H1 (cell line): ENCODE data around the gene KRT7. TPM values are rescaled to one million over a fixed set of nuclear protein-coding genes. Genes with fewer than 3 reads are reported as not detected.

Source experiments
- CTCF ChIA-PET: fragments of 300-600 bp; sonication (Branson Sonifier 250); formaldehyde crosslinking; loops from one replicate; lab custom pipeline; 2021; ENCODE audit not compliant: partially characterized antibody; lab: Charles Lee
- POLR2A ChIA-PET: fragments of 300-600 bp; sonication (Branson Sonifier 250); formaldehyde crosslinking; loops from one replicate; lab custom pipeline; 2021; ENCODE audit warnings: inconsistent platforms; ENCODE audit not compliant: partially characterized antibody; lab: Charles Lee
- DNase-seq, 2 experiments: peaks; one replicate each; pipeline versions ENCODE4 v3.0.0 to v3.0.0-alpha.2; 2010 to 2022; ENCODE audit warnings: low spot score in 2 of 2, low read depth in 1 of 2, mixed read lengths in 1 of 2
- FAIRE-seq: peaks from 2 replicates; lab custom pipeline; 2011; peaks lifted over from hg19 to GRCh38; lab: Jason Lieb, UNC
- H2AFZ ChIP-seq: 2 replicates; pipeline ENCODE4 v1.8.1; 2012; ENCODE audit warnings: low read length, inconsistent platforms
- H2AK5ac ChIP-seq: 2 replicates; pipeline ENCODE4 v1.6.1; 2013; ENCODE audit warnings: low read depth, low read length
- H2BK120ac ChIP-seq: replicated peaks from 2 replicates; pipeline ENCODE3; 2013; ENCODE audit warnings: low read depth, low read length, inconsistent platforms
- H2BK12ac ChIP-seq: 2 replicates; pipeline ENCODE4 v1.6.1; 2013; ENCODE audit warnings: low read depth, low read length
- H2BK15ac ChIP-seq: 2 replicates; pipeline ENCODE4 v1.6.1; 2013; ENCODE audit warnings: low read length
- H2BK20ac ChIP-seq: 2 replicates; pipeline ENCODE4 v1.6.1; 2013; ENCODE audit warnings: low read length
- H2BK5ac ChIP-seq: 2 replicates; pipeline ENCODE4 v1.6.1; 2013; ENCODE audit warnings: low read depth, low read length
- H3K14ac ChIP-seq: 2 replicates; pipeline ENCODE4 v1.6.1; 2013; ENCODE audit warnings: inconsistent platforms; ENCODE audit not compliant: insufficient read length
- H3K18ac ChIP-seq: 2 replicates; pipeline ENCODE4 v1.6.1; 2013; ENCODE audit warnings: low read length; ENCODE audit errors: extremely low read depth
- H3K23ac ChIP-seq: 2 replicates; pipeline ENCODE4 v1.6.1; 2013; ENCODE audit warnings: inconsistent platforms; ENCODE audit not compliant: insufficient read length
- H3K23me2 ChIP-seq: 2 replicates; pipeline ENCODE4 v1.6.1; 2013; ENCODE audit warnings: low read depth, low read length
- H3K27ac ChIP-seq: 2 replicates; pipeline ENCODE4 v1.6.1; 2011; ENCODE audit warnings: low read depth, low read length, inconsistent platforms
- H3K27me3 ChIP-seq, 4 experiments: replicated peaks in 1 of 4; 1 replicate in 1 of 4; 2 replicates in 3 of 4; pipeline versions ENCODE4 v1.6.1 to v1.8.1; 2011 to 2013; ENCODE audit warnings: low read length in 3 of 4, mild to moderate bottlenecking in 3 of 4, inconsistent platforms in 2 of 4, mixed read lengths in 2 of 4, moderate library complexity in 1 of 4; ENCODE audit not compliant: control insufficient read depth in 3 of 4, insufficient read depth in 3 of 4; ENCODE audit errors: extremely low read depth in 1 of 4
- H3K36me3 ChIP-seq, 4 experiments: 2 replicates each; pipeline versions ENCODE4 v1.6.1 to v1.8.1; 2011 to 2013; ENCODE audit warnings: mild to moderate bottlenecking in 4 of 4, low read length in 3 of 4, moderate library complexity in 2 of 4, control low read depth in 1 of 4, inconsistent platforms in 1 of 4; ENCODE audit not compliant: insufficient read depth in 4 of 4, control insufficient read depth in 2 of 4
- H3K4ac ChIP-seq: replicated peaks from 2 replicates; pipeline ENCODE3; 2013; ENCODE audit warnings: low read length, low read depth, mixed read lengths, inconsistent platforms; ENCODE audit not compliant: insufficient read length
- H3K4me1 ChIP-seq, 4 experiments: replicated peaks in 1 of 4; 1 replicate in 1 of 4; 2 replicates in 3 of 4; pipeline versions ENCODE4 v1.6.1 to v1.8.1; 2011 to 2013; ENCODE audit warnings: low read length in 3 of 4, inconsistent platforms in 2 of 4, mixed read lengths in 1 of 4; ENCODE audit not compliant: insufficient read depth in 4 of 4, control insufficient read depth in 3 of 4
- H3K4me2 ChIP-seq, 2 experiments: 2 replicates each; pipeline versions ENCODE4 v1.6.1 to v1.8.1; 2011 to 2013; ENCODE audit warnings: low read depth in 2 of 2, low read length in 2 of 2, control low read depth in 1 of 2, inconsistent platforms in 1 of 2, mild to moderate bottlenecking in 1 of 2; ENCODE audit not compliant: insufficient read depth in 1 of 2
- H3K4me3 ChIP-seq, 4 experiments: fragments of 200-600, 300-600 bp in 1 of 4; sonication (generic), shearing (Covaris generic), sonication (Bioruptor Twin) in 1 of 4; 2 replicates each; pipeline versions ENCODE4 v1.5.1 to v1.8.1; 2011 to 2016; ENCODE audit warnings: low read length in 4 of 4, low read depth in 3 of 4, control low read depth in 2 of 4, inconsistent platforms in 2 of 4, mild to moderate bottlenecking in 2 of 4, mixed read lengths in 1 of 4, moderate library complexity in 1 of 4; ENCODE audit not compliant: insufficient read depth in 2 of 4; ENCODE audit errors: extremely low read depth in 1 of 4
- H3K56ac ChIP-seq: replicated peaks from 2 replicates; pipeline ENCODE3; 2013; ENCODE audit warnings: low read depth, mild to moderate bottlenecking, mixed read lengths, low read length, inconsistent platforms; ENCODE audit not compliant: insufficient read length
- H3K79me1 ChIP-seq: 2 replicates; pipeline ENCODE4 v1.6.1; 2013; ENCODE audit warnings: low read depth, low read length, control low read depth
- H3K79me2 ChIP-seq, 2 experiments: 2 replicates each; pipeline versions ENCODE4 v1.6.1 to v1.8.1; 2012 to 2013; ENCODE audit warnings: low read length in 2 of 2, mild to moderate bottlenecking in 2 of 2, inconsistent platforms in 1 of 2; ENCODE audit not compliant: insufficient read depth in 2 of 2, control insufficient read depth in 1 of 2
- H3K9ac ChIP-seq, 4 experiments: replicated peaks in 1 of 4; 1 replicate in 1 of 4; 2 replicates in 3 of 4; pipeline versions ENCODE4 v1.6.1 to v1.8.1; 2011 to 2013; ENCODE audit warnings: low read depth in 3 of 4, low read length in 3 of 4, control low read depth in 2 of 4, mild to moderate bottlenecking in 2 of 4, moderate library complexity in 2 of 4, inconsistent platforms in 1 of 4; ENCODE audit errors: extremely low read depth in 1 of 4
- H3K9me3 ChIP-seq, 2 experiments: 2 replicates each; pipeline versions ENCODE4 v1.6.1 to v1.8.1; 2012 to 2013; ENCODE audit warnings: mild to moderate bottlenecking in 2 of 2, moderate library complexity in 2 of 2, control low read depth in 1 of 2, inconsistent platforms in 1 of 2, low read depth in 1 of 2, low read length in 1 of 2, mixed read lengths in 1 of 2; ENCODE audit not compliant: insufficient read depth in 2 of 2
- H4K20me1 ChIP-seq, 2 experiments: replicated peaks in 1 of 2; 2 replicates each; pipeline versions ENCODE3 to v1.8.1; 2011 to 2013; ENCODE audit warnings: inconsistent platforms in 2 of 2, low read length in 2 of 2, mild to moderate bottlenecking in 1 of 2; ENCODE audit not compliant: insufficient read depth in 2 of 2, control insufficient read depth in 1 of 2
- H4K5ac ChIP-seq: 2 replicates; pipeline ENCODE4 v1.6.1; 2013; ENCODE audit warnings: low read length, low read depth, mixed read lengths, inconsistent platforms; ENCODE audit not compliant: insufficient read length
- H4K8ac ChIP-seq: 2 replicates; pipeline ENCODE4 v1.8.0; 2013; ENCODE audit warnings: mild to moderate bottlenecking, moderate library complexity, low read length, inconsistent platforms; ENCODE audit not compliant: insufficient read depth; ENCODE audit errors: extremely low read depth
- H4K91ac ChIP-seq: replicated peaks from 2 replicates; pipeline ENCODE3; 2013; ENCODE audit warnings: low read length, mixed read lengths, inconsistent platforms; ENCODE audit not compliant: insufficient read length
- BRCA1 ChIP-seq: IDR thresholded peaks from 2 replicates; pipeline ENCODE4 v1.6.1; 2012; ENCODE audit warnings: low read depth, low read length, improper control_type of control experiment
- E2F6 ChIP-seq: IDR thresholded peaks from 2 replicates; pipeline ENCODE4 v1.6.1; 2012; ENCODE audit warnings: inconsistent platforms
- EGR1 ChIP-seq: IDR thresholded peaks from 2 replicates; pipeline ENCODE4 v1.6.1; 2011; ENCODE audit warnings: low read depth, low read length, borderline replicate concordance
- JUND ChIP-seq: IDR thresholded peaks from 2 replicates; pipeline ENCODE4 v1.6.1; 2011; ENCODE audit warnings: mild to moderate bottlenecking, improper control_type of control experiment, low read length
- RAD21 ChIP-seq, 2 experiments: IDR thresholded peaks in 1 of 2; conservative IDR thresholded peaks in 1 of 2; 2 replicates each; pipeline ENCODE4 v1.6.1; 2011; ENCODE audit warnings: low read depth in 2 of 2, low read length in 2 of 2, improper control_type of control experiment in 1 of 2, inconsistent platforms in 1 of 2, mild to moderate bottlenecking in 1 of 2, moderate library complexity in 1 of 2
- SAP30 ChIP-seq: fragments of 300-600 bp; sonication (generic); IDR thresholded peaks from 2 replicates; pipeline ENCODE4 v1.7.1; 2012; ENCODE audit warnings: low read length, moderate library complexity, mild to moderate bottlenecking, inconsistent platforms; ENCODE audit not compliant: insufficient read depth, insufficient replicate concordance
- SRF ChIP-seq: IDR thresholded peaks from 2 replicates; pipeline ENCODE4 v1.6.1; 2011; ENCODE audit warnings: mild to moderate bottlenecking, low read depth, low read length, moderate library complexity
- TAF1 ChIP-seq: IDR thresholded peaks from 2 replicates; pipeline ENCODE4 v1.6.1; 2011; ENCODE audit warnings: mild to moderate bottlenecking, low read depth, low read length
- WGBS, 2 experiments: shearing (Covaris generic) in 1 of 2; methylation state at CpG; one replicate each; pipeline versions ENCODE4 v1.1.6 to v1.1.7; 2013 to 2015; ENCODE audit warnings: low lambda C conversion rate in 2 of 2, mixed read lengths in 2 of 2, inconsistent platforms in 1 of 2, low coverage in 1 of 2, missing lambda C conversion rate in 1 of 2; ENCODE audit not compliant: insufficient replicate concordance in 2 of 2, insufficient coverage in 1 of 2, insufficient read length in 1 of 2; ENCODE audit errors: extremely low coverage in 1 of 2, missing lambda C conversion rate in 1 of 2; 5-methylcytosine and 5-hydroxymethylcytosine counted together
- polyA plus RNA-seq, 7 experiments: library from polyadenylated mRNA; depleted of rRNA in 3 of 7; stranded (reverse) in 5 of 7; unstranded in 2 of 7; fragments of >200 nt in 5 of 7; fragments of 200-250 nt in 2 of 7; gene quantifications; 1 replicate in 5 of 7; 2 replicates in 1 of 7; 4 replicates in 1 of 7; pipeline versions ENCODE4 v1.2.1 to v1.2.3, GENCODE V29; 2011 to 2013; ENCODE audit warnings: missing spikeins in 2 of 7, mixed read lengths in 2 of 7
- total RNA-seq: library from RNA; stranded (reverse); fragmentation: NEBNext Ultra II Directional; extraction: Animal tissue kit (Norgen Biotek cat#: 25700); gene quantifications from 2 replicates; pipeline ENCODE4 v1.2.1, GENCODE V29; 2021

Gene KRT7
- total and polyA plus RNA-seq, 2 of the 8 experiments (the other 6 are each of a cell fraction or from before 2014, with no cell fraction given) = 13.2 to 19.0 TPM

- Histone ChIP-seq H3K9ac (no peak overlapping the region), H3K23ac (no peak overlapping the region), H3K56ac (no peak overlapping the region), H3K23me2 (no peaks in the 10 kb centered on the region; the same call in 1 of the 2 replicates), H3K36me3 (no peaks in the 10 kb centered on the region; a peak in 1 of 8 replicates), H3K4ac (no peak overlapping the region), H2BK5ac (no peak overlapping the region), H4K20me1 (no peaks in the 10 kb centered on the region), H2BK15ac (no peak overlapping the region), H4K5ac (no peak overlapping the region), H3K79me2 (no peaks in the 10 kb centered on the region), H2BK20ac (no peak overlapping the region), H3K18ac (no peak overlapping the region), H3K79me1 (no peaks in the 10 kb centered on the region), H3K14ac (no peak overlapping the region), H3K4me1 (peaks cover 0 to 16% (median 11%) of the 10 kb centered on the region in 4 experiments; a peak in 6 of 7 replicates), H3K9me3 (no peaks in the 10 kb centered on the region), H2BK120ac (no peak overlapping the region), H3K4me2 (no peak overlapping the region), H3K27ac (no peak overlapping the region), H3K4me3 (no peak overlapping the region), H2AFZ (no peak overlapping the region), H4K91ac (no peak overlapping the region), H2BK12ac (no peak overlapping the region), H4K8ac (no peak overlapping the region), H3K27me3 (peaks cover 0 to 23% (median 16%) of the 10 kb centered on the region in 4 experiments; a peak in 6 of 7 replicates), H2AK5ac (no peak overlapping the region)
- POLR2A ChIA-PET = no interaction called here
- FAIRE-seq = no peak
- CTCF ChIA-PET = interaction anchor here (1.0 to 1.5 kb wide), 3 partner anchors 11 to 100 kb away, joined by 3 read pairs; no protein-coding TSS in a partner anchor
- no peak for TF ChIP-seq SRF
- no peak for TF ChIP-seq E2F6
- TF ChIP-seq BRCA1 = no peak
- no peak for TF ChIP-seq JUND
- TF ChIP-seq TAF1 = no peak
- TF ChIP-seq SAP30 = no peak
- TF ChIP-seq RAD21 (IDR thresholded peaks at IDR 0.05 in 1 of 2, conservative IDR thresholded peaks at IDR 0.05 in 1 of 2; ENCODE audit: low read depth in 2 of 2, low read length in 2 of 2) = no peak
- TF ChIP-seq EGR1 = no peak
- DNase-seq = no peak
- WGBS, 2 experiments = no CpG with 5 or more reads among the region's 5 CpGs
Measured at GRCh38 chr12:52227606-52228166, 5.4 kb upstream of the KRT7 start.
